ENCODE results near the gene TMEM232. TPM values are rescaled to one million over a fixed set of nuclear protein-coding genes. Genes with fewer than 3 reads are reported as not detected.

Gene TMEM232
- total RNA-seq: 1 to 10 TPM; 1.9 to 3.6 (median 2.5) TPM

DNA sequence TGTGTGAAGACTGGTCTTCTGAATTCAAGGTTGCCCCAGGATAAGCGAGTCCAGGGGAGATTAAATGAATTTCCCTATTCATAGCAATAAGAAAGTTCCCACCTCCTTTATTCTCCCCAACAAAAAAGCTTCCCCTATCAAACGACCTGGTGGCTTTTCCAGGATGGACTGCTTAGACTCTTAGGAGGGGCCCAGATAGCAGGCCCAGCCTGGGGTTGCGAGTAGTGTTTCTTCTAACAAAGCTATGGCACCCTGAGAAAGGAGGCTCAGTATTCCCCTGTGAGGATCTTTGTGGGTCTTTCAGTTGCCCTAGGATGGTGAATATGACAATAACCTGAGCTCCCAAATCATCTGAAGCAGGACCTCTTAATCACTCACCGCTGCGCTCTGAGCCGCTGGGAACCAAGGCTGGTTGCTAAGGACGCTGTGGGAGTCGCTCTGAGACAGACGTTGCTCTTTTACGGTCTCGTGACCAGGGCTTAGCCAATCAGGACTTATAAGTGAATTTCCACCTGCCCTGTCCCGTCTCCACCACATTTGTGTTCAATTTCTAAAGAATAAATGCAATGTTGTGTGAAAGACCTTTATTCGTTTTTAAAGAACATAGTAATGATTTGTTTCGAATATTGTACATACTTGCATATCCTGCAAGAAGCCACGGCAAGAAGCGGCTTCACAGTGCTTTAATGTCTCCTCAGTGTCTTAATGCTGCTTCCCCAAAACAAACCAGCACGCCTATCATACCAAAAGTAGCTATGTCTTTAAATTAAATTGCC lies at the start of gene TMEM232:
Gene TMEM232 (minus strand): TSS at position 423 of the 776 bp plus-strand sequence. CDS start 59,319 bp downstream, outside the sequence.
- peak; percentile 46 for DNase-seq (ENCODE audit: low spot score)
- ATAC-seq (ENCODE audit: low FRiP score): peak; percentile 98
- TF ChIP-seq, protein P1, sequence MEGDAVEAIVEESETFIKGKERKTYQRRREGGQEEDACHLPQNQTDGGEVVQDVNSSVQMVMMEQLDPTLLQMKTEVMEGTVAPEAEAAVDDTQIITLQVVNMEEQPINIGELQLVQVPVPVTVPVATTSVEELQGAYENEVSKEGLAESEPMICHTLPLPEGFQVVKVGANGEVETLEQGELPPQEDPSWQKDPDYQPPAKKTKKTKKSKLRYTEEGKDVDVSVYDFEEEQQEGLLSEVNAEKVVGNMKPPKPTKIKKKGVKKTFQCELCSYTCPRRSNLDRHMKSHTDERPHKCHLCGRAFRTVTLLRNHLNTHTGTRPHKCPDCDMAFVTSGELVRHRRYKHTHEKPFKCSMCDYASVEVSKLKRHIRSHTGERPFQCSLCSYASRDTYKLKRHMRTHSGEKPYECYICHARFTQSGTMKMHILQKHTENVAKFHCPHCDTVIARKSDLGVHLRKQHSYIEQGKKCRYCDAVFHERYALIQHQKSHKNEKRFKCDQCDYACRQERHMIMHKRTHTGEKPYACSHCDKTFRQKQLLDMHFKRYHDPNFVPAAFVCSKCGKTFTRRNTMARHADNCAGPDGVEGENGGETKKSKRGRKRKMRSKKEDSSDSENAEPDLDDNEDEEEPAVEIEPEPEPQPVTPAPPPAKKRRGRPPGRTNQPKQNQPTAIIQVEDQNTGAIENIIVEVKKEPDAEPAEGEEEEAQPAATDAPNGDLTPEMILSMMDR (IDR thresholded peaks at IDR 0.05): no peak

DNA sequence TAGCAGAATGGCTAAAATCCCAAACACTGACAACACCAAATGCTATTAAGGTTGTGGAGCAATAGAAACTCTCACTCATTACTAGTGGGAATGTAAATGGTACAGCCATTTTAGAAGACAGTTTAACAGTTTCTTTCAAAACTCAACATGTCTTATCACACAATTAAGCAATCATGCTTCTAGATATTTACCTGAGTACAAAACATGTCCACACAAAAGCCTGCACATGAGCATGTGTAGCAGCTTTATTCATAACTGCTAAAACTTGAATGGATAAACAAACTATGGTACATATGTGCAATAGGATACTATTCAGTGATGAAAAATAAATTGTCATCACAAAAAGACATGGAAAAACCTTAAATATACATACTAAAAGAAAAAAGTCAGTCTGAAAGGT lies 43.8 kb upstream of the TMEM232 start:
- ATAC-seq (ENCODE audit: low FRiP score) (no peak), DNase-seq (ENCODE audit: low spot score) (no peak)
- TF ChIP-seq, protein P1 (IDR thresholded peaks at IDR 0.05): no peak

DNA sequence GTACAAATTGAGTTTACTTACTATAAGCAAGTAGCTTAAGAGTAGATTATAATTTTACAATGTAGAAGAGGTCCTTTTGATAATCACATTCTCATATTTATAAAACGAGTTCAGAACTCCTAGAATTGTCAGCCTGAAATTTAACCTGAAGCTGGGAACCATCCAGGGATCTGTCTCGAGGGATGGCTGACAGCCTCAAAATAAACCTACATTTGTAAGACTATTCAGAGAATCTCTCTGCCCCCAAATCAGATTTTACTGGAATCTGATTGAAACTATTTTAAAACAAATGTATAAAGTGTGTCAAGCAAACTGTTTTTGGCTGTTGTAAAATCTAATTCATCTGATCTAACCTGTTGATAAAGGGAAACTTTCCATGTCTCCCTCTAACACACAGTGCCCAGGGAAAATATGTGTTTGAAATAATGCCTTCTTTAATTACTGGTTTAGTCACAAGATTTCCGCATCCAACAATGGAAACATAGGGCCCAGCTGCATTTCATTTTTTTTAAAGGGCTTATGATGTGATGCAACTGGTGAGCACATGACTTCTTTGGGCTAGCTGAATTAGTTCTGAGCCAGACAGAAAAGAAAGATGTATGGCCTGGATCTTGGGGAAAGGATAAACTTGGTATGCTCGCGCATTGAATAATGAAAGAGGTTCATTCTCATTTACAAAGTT lies 42.7 kb upstream of the TMEM232 start:
- ATAC-seq (ENCODE audit: low FRiP score): no peak
- no peak for DNase-seq (ENCODE audit: low spot score)
- TF ChIP-seq, protein P1 (IDR thresholded peaks at IDR 0.05): no peak

DNA sequence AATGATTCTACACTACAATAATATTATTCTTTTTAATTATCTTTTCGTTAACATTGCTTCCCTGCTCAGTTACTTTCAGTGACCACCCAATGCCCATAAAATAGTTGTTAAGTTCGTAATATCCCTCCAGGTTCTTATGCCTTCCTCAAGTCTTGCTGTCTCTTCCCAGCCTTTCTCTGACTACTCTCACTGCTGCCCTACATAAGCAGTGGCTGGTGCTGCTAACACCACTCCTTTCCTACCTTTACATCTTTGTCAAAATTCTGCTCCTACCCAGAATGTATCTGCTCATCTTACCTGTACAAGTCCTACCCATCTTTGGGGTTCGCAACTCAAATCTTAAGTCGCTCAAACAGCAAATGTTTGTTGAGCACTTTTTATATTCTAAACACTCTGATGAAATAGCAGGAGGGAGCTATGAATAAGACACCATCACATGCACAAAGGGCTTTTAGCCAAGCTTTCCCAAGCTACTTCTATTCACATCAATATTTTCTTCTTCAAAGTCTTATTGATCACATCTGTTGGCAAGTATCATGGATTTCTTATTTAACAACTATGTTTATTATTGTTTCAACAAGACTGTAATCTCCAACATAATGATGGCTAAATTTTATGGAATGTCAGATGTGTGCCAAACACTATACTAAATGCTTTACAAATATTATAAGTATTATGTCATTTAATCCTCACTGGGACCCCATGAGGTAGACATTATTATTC lies 41.8 kb upstream of the TMEM232 start:
- ATAC-seq (ENCODE audit: low FRiP score) (no peak), DNase-seq (ENCODE audit: low spot score) (no peak)
- TF ChIP-seq, protein P1 (IDR thresholded peaks at IDR 0.05): no peak

DNA sequence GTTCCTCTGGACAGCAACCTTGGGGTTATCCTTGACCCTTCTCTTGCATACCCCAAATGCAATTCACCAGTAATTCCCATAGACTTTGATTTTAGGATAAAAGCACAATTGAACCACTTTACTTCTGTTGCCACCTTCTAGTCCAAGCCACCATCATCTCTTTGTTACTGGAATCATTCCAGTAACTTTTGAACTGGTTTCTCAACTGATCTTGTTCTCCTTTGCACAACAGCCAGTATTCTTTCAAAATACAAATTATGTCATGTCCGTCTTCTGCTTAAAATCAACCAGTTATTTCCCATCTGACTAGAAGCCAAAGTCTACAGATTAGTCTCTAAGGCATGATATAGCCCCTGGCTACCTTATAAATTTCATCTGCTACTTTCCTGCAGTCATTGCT lies 33.7 kb upstream of the TMEM232 start:
- no peak for DNase-seq (ENCODE audit: low spot score)
- no peak for ATAC-seq (ENCODE audit: low FRiP score)
- TF ChIP-seq, protein P1 (IDR thresholded peaks at IDR 0.05): no peak

DNA sequence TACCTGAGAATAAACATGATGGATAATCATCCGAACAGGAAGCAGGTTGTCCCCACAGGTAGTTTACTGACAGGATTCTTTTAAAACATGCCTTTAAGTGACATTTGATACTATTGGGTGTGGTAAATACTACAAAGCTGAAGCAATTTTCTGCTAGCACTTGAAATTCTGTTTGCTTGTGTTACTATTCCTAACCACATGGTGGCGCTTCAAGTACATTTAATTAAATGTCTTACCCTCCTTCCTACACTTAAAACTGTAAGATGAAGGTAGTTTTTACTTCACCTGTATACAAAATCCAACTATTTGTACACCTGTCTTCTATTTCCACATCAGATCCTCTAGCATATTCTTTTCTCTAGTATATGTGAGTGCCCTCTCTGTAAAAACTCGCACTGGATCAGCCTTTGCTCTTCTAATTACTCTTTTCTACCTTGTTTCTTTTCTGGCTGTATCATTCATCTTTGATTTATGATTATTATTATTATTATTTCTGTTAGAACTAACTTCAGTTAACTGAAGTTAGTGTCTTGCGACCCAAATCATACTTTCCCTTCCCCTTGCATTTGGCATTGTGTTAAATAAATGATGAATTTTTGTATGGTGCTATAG lies 30.8 kb upstream of the TMEM232 start:
- no peak for ATAC-seq (ENCODE audit: low FRiP score)
- no peak for DNase-seq (ENCODE audit: low spot score)
- TF ChIP-seq, protein P1 (IDR thresholded peaks at IDR 0.05): no peak
